Fibroblast of peridontal ligament (primary cell): ENCODE results near the gene TUSC2.
"Not testable (repeated sequence)": the region's sequence is repeated elsewhere in the genome, so short reads cannot be mapped to it uniquely, and the experiment has no call there.

ENCODE experiments used
- DNase-seq: peaks from one replicate; pipeline ENCODE4 v3.0.0-alpha.2; 2010; ENCODE audit errors: extremely low read depth

The TUSC2 gene

DNA sequence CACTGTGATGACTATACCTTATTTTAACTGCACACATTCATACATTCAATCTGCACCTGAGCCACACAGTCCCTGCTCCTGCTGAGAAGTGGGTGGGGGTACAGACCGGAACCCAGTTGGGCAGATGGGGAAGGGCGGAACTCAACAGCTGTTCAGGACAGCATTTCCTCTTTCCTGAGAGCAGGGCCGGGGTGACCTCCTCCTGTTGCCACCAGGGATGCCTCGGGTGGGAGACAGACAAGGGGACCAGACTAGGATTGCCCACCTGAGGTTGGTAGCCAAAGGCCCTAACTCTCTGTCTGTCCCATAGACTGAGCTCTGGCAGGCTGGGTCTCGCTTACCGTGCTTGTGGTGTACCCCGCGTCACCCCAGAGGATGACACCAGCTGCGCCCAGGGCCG, 9.4 kb downstream of the TUSC2 start:
- DNase-seq: no peak

DNA sequence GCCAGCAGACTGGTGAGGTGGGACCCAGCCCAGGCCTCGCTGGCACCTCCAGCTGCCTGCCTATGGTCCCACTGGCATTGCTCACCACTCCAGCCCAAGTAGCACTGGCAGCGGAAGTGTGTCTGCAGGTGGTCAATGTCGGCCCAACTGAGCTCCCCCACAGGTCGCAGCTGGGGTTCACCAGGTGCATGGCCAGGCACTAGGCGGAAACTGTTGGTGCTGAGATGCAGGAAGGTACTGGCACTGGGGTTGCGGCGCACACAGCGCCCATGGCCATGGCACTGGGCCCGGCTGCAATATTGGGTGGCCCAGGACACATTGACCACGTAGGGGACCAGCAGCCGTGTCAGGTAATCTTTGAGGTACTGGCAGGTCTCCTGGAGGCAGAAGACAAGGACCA, 9.9 kb downstream of the TUSC2 start:
- DNase-seq: no peak

DNA sequence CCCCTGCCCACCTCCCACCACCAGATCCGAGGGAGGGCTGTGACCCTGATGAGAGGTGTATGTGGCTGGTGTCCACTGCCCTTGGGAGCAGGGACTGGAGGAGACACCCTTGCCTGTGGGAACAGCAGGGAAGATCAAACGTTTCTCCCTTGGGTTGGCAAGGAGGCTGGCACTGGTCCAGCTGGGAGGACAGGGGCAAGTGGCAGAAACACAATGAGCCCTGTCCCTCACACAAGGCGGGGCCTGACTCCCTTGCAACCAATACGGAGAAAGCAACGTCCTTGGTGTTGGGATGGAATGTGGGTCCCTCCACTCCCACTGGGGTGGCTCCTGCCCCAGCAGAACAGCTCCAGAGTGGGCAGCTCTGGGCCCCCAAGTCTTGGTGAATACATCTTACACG, 10.7 kb downstream of the TUSC2 start:
- no peak for DNase-seq

DNA sequence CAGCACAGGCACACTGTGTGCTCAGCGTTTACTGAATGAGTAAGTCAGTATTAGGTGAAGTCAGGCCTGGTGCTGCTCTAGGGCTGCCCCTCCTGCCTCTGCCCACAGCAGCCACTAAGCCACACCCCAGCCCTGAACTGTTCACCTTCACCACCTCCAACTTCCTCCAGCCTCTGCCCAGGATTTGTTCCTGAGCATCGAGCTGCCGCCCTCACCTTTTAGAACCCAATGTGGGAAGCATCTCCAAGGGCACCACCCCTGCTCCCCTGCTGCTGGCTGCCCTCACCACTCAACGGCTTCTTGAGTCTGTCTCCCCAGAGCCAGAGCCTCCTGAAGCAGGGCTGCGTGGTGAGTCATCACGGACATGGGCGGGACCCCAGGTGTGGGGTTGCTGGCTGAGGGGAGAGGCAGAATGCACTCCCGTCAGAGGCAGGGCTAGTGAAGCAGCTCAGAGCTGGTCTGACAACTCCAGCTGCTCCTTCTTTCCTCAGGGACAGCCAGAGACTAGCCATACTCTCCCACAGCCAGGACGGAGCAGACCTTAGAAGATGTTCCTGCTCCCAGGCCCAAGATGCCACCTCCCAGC, 11.3 kb downstream of the TUSC2 start:
- DNase-seq: no peak

DNA sequence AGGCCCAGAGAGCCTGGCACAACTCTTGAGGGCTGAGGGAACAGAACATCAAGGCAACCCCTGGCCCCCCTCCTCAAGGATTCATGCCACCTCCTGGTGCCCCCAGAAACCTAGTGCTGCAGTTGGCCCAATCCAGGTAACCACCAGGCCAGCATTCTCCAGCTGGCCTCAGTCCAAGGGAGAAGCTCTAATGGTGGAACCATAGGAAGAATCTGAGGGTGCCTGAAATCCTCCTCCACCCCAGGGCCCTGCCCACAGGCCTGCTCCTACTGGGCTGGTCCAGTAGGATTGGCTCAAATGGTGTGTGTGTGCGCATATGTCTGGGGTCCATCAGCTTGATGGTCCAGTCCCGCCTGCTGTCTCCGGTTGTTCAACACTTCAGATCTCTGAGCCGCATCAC, 13.2 kb downstream of the TUSC2 start:
- no peak for DNase-seq

DNA sequence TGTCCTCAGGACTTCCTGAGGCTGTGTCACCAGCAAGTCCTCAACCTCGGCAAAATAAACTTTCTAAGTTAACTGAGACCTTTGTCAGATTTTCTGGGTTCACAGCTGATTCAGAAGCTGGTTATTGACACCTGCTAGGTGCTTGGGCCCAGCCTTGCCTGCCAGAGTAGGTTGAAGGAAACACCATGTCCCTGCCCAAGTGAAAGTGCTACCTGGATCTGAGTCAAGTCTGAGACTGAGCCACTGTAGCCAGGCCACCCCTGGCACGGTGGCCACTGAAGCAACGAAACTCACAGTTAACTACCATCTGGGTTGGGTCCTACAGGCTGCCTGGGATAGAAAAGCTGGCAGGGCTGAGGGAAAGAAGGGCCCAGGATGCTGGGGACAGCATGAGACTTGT, 13.7 kb downstream of the TUSC2 start:
- DNase-seq: no peak

DNA sequence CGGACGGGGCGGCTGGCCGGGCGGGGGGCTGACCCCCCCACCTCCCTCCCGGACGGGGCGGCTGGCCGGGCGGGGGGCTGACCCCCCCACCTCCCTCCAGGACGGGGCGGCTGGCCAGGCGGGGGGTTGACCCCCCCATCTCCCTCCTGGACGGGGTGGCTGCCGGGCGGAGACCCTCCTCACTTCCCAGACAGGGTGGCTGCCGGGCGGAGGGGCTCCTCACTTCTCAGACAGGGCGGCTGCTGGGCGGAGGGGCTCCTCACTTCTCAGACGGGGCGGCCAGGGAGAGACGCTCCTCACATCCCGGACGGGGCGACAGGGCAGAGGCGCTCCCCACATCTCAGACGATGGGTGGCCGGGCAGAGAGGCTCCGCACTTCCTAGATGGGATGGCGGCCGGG, 16.0 kb downstream of the TUSC2 start:
- not testable (repeated sequence) for DNase-seq

DNA sequence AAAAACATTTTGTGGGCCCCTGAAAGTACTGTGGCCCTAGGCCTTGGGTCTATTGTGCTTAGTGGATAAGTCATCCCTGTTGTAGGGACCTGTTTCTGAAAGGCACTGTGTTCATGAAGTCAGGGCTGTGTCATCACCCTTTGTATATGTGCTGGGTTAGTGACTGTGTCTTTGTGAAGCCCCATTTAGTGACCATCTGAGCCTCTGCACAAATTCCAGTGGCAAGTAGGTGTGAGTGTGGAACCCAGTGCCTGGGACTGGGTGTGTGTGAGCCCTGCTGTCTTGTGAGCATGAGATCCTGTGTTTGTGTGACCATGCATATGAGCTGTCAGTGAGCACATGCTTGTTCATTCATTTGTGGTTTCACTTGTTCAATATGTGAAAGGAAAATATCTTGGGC, 23.4 kb downstream of the TUSC2 start:
- DNase-seq: no peak

DNA sequence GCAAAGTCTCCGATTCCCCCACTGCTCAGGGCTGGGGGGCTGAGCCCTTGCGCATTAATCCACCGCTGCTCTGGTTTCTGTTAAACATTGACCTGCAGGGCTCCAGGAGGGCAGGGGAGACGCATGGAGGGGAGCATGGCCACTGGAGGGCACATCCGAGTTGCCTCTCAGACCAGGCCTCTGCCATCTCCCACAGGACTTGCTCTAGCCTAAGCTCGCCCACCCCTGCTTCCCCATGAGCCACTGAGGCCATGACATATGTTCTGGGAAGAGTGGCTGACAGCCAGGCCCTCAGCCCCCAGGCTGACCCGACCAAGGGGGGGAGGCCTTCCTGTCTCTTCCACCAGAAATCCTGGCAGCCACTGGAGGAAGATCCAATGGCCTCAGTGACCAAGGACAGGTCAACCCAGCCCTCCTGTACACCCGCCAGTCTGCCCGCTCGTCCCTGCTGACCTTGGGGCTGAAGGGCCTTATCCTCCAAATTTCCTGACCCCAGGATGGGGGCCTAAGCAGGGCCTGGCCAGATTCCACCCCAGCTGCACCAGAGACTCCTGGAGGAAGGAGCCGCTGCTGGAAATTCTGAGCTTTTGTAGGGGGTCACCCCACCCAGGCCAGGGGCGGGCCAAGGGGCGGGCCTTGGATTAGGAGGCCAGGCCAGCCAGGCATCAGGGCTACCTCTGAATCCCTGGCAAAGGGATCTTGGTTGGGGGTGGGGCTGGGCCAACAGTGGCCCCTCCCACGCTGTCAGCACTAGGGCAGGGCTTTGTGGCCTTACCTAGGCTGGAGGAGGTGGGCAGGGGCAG, 24.8 kb downstream of the TUSC2 start, which contains the start of gene HYAL1:
TSS of gene HYAL1 (minus strand) at position 562 of the 803 bp plus-strand sequence. CDS start 618 bp downstream, outside the sequence.
- no peak for DNase-seq

DNA sequence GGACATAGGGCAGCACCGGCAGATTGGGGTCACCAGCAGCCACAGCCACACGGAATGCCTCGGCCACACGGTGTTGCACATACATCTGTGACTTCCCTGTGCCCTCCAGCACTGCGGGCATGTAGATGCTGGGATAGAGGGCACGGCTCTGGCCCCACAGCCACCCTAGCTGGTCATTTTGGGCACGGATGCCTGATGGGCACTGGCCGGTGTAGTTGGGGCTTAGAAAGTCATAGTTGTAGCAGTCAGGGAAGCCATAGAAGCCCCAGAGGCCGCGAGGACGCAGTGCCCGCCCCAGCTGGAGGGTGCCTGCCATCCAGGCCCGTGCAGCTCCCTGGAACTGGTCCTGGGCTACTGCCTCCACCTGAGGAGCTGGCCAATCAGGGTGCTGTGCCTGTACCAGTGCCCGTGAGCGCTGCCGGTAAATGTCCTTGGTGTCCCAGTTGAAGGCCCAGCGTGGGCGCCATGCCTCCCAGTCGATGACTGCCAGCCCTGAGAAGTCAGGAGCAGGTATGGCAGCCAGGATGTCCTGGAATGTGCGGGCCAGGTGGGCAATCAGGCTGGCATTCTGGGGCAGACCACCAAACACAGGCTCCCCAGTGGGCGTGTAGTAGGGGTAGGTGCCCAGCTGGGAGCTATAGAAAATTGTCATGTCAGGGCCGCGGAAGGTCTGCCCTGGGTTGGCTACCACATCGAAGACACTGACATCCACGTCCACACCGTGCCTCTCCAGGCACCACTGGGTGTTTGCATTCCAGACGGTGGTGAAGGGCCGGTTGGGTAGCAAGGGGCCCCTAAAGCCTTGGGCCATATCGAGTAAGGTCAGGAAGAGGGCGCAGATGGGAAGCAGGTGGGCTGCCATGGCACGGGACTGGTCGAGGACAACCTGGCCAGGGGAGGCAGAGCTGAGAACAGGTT, 25.7 kb downstream of the TUSC2 start:
- no peak for DNase-seq

DNA sequence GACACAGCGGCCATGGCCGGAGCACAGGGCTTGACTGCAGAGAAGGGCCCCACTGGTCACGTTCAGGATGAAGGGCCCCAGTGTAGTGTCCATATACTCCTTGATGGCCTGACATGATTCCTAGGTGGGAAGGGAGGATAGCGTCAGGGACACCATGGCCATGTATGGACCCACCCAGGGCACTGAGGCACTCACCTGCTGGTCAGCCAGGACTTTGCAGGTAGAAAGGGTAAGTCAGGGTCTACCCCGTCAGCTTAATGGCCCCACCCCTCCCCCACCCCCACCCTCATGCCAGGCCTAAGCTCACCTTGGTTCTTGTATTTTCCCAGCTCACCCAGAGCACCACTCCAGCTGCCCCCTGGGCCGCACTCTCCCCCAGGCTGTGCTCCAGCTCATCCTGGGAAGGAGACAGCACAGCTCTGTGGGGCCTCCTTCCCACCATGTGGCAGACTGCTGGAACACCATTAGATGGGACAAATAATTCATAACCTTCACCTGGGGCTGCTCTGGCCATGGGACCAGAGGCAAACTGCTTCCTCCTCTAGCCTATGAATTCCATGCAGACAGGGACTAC, 27.3 kb downstream of the TUSC2 start:
- no peak for DNase-seq

DNA sequence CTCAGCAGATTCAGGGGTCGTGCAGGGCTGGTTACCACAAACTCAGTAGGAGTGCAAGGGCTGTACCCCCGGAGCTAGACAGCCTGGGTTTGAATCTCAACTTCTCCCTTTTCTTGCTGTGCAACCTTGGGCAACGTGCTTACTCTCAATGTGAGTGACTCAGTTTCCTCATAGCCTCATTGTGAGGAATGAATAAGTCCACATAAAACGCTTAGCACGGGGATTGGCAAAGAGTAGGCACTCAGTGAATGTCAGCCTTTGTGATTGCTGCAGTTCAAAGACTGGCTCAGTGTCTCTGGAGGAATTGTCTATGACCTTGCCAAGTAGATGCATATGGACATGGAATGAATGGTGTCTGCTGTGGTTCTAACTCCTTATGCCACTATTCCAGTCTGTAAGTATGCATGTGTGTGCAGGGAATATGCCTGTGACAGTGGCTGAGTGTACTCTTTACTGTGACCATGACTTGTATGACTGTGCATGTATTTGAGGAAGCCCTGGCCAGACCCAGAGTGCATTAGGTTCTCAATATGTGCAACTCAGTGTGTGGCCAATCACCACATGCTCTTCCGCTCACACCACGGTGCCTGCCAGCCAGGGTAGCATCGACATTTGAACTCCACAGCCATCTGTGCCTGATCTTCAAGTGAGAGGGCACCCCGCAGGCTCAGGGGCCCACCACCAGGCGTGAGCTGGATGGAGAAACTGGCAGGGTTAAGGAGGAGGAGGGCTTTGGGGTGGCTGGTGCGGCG, 27.9 kb downstream of the TUSC2 start:
- peak; percentile 57 for DNase-seq

DNA sequence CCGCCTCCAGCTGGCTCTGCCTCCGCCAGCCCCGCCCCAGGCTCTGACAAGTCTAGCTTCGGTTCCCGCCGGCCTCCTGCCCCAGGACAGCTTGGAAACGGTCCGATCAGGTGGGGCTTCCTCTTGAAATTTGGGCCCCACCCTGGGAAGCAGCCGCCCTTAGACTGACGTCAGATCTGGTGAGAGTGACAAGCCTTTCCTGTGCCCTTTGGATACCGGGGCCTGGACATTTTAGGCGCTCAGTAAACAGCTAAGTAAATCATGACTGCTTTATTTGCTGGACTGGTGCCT, 28.4 kb downstream of the TUSC2 start:
- no peak for DNase-seq

DNA sequence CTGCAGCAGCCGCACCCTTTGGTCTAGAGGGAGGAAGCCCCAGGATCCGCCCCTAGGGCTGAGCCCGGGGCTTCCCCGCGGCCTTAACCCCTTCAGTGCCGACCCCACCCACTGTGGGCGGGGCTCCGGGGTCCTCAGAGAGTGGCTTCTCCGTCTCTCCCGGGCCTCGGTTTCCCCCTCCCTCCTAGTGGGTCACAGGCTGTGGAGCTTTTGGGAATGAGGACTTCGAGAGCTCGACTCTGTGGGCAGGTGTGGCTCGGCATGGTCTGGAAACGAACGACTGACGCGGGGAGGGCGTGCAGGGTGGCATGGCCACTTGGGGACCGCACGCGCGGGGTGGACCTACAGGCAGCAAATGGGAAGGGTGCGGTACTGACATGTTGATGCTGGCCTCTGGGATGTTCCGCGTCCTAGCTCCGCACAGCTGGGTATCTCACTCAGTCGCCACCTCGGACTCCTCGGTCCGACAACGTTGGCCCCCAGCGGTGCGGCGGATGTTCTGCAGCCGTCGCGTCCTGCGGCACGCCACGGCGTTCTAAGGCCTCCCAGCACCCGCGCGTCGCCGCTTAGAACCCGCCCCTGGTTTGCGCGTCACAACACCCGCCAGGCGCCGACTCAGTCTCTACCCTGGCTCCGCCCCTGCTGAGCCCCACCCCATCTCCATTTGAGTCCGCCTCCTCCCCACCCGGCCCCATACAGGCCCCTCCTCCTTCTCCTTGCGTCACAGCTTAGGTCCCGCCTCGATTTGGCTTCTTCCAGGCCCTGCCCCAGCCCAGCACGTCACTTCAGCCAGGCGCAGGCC, 29.0 kb downstream of the TUSC2 start, which contains the start of the genes HYAL3 and NAA80:
TSS of gene HYAL3 (minus strand) at position 570 of the 802 bp plus-strand sequence. CDS start 3,803 bp downstream, outside the sequence.
TSS of gene NAA80 (minus strand) at position 570 of the 802 bp plus-strand sequence. CDS start 1,942 bp downstream, outside the sequence.
- peak; percentile 99 for DNase-seq

DNA sequence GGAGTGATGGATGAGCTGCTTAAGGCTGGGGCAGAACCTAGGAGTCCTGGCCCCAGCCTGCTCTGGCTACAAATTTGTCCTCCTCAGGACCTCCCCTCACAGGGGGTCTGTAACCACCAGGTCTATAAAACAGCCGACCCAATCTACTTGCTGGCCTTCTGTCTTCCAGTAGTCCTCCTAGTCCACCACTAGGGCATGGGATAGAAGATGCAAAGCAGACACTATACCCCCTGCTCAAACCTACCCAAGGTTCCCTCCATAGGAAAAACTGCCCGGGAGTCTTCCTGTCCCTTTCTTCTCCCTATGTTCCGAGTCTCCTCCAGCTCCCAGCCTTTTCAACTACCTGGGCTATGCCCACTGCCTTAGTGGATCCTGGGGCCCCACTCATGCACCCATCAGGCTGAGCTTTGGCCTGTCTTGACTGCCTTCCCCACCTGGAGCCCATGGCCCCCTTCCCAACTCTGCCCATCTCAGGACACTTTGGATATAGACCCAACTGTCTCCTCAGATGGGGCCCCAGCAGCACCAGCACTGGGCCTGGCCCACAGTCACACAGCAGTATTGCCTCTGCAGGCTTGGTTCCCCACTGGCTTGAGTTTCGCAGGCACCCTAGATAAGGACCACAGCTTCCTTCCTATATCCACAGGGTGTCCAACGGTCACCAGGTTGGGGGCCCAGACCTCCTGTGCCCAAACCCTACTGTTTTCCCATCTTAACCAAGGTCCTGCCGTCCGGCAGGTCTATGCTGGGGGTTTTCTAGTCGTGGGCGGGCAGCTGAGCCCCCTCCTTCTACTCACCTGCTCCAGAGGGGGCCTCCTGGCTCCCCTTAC, 29.9 kb downstream of the TUSC2 start:
- no peak for DNase-seq

DNA sequence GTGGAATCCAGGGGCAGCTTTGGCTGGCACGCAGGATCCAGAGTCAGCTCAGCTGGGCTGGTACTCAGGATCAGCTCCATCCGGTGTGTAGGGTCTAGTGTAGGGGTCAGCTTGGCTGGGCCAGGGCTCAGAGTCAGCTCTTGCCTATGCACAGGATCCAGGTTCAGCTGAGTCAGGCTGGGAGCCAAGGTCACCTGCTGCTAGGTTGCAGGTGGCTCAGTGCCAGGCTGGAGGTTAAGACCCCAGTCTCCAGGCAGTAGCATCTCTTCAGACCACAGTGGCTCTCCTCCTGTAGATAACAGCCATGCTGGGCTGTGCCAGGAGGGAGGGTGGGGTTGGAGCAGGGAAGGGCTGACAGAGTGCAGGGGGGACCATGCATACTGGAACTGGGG, 30.6 kb downstream of the TUSC2 start:
- DNase-seq: no peak

DNA sequence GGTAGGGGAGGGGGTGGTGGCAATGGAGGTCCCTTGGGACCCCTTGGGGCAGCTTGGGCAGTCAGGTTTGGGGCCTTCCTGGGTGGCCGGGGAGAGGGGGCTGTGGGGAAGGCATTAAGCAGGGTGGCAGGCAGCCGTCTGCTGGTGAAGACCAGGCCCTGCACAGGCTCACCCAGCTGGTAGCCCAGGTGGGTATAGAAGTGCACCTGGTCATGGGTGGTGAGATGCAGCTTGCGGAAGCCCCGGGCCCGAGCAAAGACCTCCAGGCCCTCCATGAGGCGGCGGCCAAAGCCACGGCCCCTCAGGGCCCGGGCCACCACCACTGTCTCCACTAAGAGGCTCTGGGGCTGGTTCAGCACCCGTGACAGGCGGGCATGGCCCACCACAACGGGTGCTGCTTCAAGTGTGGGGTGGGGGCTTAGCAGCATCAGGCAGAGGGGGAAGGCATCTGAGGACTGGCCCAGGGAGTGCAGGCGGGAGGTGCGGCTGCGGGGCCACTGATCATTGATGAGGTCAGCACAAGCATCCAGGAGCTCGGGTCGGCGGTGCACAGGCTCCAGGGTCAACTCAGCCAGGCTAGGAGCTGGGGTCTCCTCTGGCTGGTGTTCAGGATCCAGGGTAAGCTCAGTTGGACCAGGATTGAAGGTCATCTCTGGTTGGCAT, 31.2 kb downstream of the TUSC2 start:
- no peak for DNase-seq

DNA sequence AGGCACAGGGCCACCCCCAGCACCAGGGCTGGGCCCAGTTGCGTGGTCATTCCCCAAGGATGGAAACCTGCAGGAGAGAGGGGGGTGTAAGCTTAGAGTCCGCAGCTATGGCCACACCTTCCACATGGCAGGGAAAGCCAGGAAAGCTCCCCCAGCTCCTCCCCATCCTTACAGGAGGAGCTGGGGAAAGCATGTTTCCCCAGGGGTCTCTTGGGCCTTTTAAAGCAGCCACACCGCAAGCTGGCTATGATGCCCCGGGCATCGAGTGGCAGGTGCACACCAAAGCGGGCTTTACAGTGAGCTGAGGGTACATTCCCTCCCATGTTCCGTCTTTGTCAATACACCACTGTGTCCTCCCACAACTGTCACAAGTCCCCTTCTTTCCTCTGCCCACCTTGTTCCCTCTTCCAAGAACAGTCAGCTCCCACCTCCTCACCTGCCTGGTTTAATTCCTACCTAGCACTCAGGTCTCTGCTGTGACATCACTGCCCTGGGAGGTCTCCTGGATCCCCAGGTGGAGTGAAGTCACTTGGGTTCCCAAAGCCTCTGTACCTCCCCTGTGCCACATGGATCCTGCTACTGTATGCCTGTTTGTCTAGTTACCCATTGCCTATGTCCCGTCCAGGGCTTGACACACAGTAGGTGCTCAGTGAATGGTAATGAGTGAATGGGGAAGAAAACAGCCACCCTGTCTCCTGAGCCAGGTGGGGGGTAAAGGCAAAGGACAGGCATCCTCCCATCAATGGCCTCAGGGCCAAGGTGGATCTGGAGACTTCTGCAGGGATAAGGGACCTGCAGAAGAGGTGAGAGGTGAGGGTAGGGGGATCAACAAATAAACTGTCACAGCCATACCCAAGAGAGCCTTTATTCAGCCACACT, 32.2 kb downstream of the TUSC2 start:
- no peak for DNase-seq
